HEK293 (cell line): ENCODE measurements around the gene VILL.

ENCODE experiments used
- GLI2 ChIP-seq: fragments of 450-650 bp; formaldehyde crosslinking; IDR thresholded peaks from 2 replicates; pipeline ENCODE4; 2017; ENCODE audit warnings: missing biosample characterization, missing genetic modification characterization, low read depth, borderline replicate concordance
- KLF9 ChIP-seq: fragments of 450-650 bp; formaldehyde crosslinking; IDR thresholded peaks from 2 replicates; pipeline ENCODE4 v1.5.1; 2016; ENCODE audit warnings: missing biosample characterization, missing genetic modification characterization, low read depth
- MYNN ChIP-seq: fragments of 450-650 bp; formaldehyde crosslinking; IDR thresholded peaks from 2 replicates; pipeline ENCODE4 v1.5.1; 2016; ENCODE audit warnings: missing biosample characterization, missing genetic modification characterization, borderline replicate concordance
- ZBTB7A ChIP-seq: fragments of 450-650 bp; formaldehyde crosslinking; IDR thresholded peaks from 2 replicates; pipeline ENCODE4 v1.5.1; 2016; ENCODE audit warnings: low read depth, missing biosample characterization, missing genetic modification characterization
- ZNF138 ChIP-seq: fragments of 450-650 bp; formaldehyde crosslinking; IDR thresholded peaks from 2 replicates; pipeline ENCODE4 v1.5.1; 2016; ENCODE audit warnings: missing biosample characterization, missing genetic modification characterization, borderline replicate concordance
- ZNF19 ChIP-seq: fragments of 450-650 bp; formaldehyde crosslinking; IDR thresholded peaks from 2 replicates; pipeline ENCODE4; 2016; ENCODE audit warnings: missing biosample characterization, missing genetic modification characterization, low read depth
- ZNF266 ChIP-seq: fragments of 450-650 bp; formaldehyde crosslinking; IDR thresholded peaks from 2 replicates; pipeline ENCODE4 v1.5.1; 2016; ENCODE audit warnings: missing biosample characterization, missing genetic modification characterization, low read depth
- ZNF274 ChIP-seq, 2 experiments: fragments of 200-500 bp in 1 of 2; fragments of 450-650 bp in 1 of 2; sonication (Bioruptor generic) in 1 of 2; formaldehyde crosslinking in 1 of 2; IDR thresholded peaks; 2 replicates each; pipeline versions ENCODE4 v1.5.1 to v1.6.1; 2014 to 2016; ENCODE audit warnings: borderline replicate concordance in 1 of 2, inconsistent platforms in 1 of 2, low read length in 1 of 2, missing biosample characterization in 1 of 2, missing genetic modification characterization in 1 of 2
- ZNF302 ChIP-seq: fragments of 450-650 bp; formaldehyde crosslinking; IDR thresholded peaks from 2 replicates; pipeline ENCODE4 v1.5.1; 2016; ENCODE audit warnings: missing biosample characterization, missing genetic modification characterization, low read depth
- TF ChIP-seq, protein P1 (sequence below): fragments of 450-650 bp; formaldehyde crosslinking; IDR thresholded peaks from 2 replicates; pipeline ENCODE4 v1.5.1; 2016; ENCODE audit warnings: missing biosample characterization, missing genetic modification characterization
- TF ChIP-seq, protein P2 (sequence below): fragments of 450-650 bp; formaldehyde crosslinking; IDR thresholded peaks from 2 replicates; pipeline ENCODE4 v1.5.1; 2016; ENCODE audit warnings: missing biosample characterization, missing genetic modification characterization
- TF ChIP-seq, protein P3 (sequence below): fragments of 450-650 bp; formaldehyde crosslinking; IDR thresholded peaks from 2 replicates; pipeline ENCODE4 v1.5.1; 2016; ENCODE audit warnings: missing biosample characterization, missing genetic modification characterization
- TF ChIP-seq, protein P4 (sequence below): fragments of 450-650 bp; formaldehyde crosslinking; IDR thresholded peaks from 2 replicates; pipeline ENCODE4 v1.5.1; 2016; ENCODE audit warnings: missing biosample characterization, missing genetic modification characterization

DNA sequence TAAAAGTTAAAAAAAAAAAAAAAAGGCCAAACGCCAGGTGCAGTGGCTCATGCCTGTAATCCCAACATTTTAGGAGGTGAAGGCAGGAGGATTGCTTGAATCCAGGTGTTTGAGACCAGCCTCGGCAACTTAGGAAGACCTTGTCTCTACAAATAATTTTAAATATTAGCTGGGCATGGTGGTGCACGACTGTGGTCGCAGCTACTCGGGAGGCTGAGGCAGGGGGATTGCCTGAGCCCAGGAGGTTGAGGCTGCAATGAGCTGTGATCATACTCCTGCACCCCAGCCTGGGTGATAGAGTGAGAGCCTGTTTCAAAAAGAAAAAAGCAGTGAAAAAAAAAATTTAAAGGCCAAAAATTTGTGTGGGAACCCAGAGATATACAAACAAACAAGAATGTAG lies 45.7 kb downstream of the VILL start:
- TF ChIP-seq, protein P1, sequence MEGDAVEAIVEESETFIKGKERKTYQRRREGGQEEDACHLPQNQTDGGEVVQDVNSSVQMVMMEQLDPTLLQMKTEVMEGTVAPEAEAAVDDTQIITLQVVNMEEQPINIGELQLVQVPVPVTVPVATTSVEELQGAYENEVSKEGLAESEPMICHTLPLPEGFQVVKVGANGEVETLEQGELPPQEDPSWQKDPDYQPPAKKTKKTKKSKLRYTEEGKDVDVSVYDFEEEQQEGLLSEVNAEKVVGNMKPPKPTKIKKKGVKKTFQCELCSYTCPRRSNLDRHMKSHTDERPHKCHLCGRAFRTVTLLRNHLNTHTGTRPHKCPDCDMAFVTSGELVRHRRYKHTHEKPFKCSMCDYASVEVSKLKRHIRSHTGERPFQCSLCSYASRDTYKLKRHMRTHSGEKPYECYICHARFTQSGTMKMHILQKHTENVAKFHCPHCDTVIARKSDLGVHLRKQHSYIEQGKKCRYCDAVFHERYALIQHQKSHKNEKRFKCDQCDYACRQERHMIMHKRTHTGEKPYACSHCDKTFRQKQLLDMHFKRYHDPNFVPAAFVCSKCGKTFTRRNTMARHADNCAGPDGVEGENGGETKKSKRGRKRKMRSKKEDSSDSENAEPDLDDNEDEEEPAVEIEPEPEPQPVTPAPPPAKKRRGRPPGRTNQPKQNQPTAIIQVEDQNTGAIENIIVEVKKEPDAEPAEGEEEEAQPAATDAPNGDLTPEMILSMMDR (tag by site-specific recombination): no peak
- TF ChIP-seq ZBTB7A (tag by site-specific recombination): no peak
- TF ChIP-seq, protein P2, sequence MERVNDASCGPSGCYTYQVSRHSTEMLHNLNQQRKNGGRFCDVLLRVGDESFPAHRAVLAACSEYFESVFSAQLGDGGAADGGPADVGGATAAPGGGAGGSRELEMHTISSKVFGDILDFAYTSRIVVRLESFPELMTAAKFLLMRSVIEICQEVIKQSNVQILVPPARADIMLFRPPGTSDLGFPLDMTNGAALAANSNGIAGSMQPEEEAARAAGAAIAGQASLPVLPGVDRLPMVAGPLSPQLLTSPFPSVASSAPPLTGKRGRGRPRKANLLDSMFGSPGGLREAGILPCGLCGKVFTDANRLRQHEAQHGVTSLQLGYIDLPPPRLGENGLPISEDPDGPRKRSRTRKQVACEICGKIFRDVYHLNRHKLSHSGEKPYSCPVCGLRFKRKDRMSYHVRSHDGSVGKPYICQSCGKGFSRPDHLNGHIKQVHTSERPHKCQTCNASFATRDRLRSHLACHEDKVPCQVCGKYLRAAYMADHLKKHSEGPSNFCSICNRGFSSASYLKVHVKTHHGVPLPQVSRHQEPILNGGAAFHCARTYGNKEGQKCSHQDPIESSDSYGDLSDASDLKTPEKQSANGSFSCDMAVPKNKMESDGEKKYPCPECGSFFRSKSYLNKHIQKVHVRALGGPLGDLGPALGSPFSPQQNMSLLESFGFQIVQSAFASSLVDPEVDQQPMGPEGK: no peak
- TF ChIP-seq ZNF274 (IDR thresholded peaks at IDR 0.05; ENCODE audit: low read length): no peak
- no peak for TF ChIP-seq ZNF274 (tag by site-specific recombination; IDR thresholded peaks at IDR 0.05; ENCODE audit: borderline replicate concordance)
- TF ChIP-seq ZNF138 (tag by site-specific recombination): no peak
- no peak for TF ChIP-seq KLF9
- no peak for TF ChIP-seq ZNF302 (tag by site-specific recombination)
- TF ChIP-seq, protein P3, sequence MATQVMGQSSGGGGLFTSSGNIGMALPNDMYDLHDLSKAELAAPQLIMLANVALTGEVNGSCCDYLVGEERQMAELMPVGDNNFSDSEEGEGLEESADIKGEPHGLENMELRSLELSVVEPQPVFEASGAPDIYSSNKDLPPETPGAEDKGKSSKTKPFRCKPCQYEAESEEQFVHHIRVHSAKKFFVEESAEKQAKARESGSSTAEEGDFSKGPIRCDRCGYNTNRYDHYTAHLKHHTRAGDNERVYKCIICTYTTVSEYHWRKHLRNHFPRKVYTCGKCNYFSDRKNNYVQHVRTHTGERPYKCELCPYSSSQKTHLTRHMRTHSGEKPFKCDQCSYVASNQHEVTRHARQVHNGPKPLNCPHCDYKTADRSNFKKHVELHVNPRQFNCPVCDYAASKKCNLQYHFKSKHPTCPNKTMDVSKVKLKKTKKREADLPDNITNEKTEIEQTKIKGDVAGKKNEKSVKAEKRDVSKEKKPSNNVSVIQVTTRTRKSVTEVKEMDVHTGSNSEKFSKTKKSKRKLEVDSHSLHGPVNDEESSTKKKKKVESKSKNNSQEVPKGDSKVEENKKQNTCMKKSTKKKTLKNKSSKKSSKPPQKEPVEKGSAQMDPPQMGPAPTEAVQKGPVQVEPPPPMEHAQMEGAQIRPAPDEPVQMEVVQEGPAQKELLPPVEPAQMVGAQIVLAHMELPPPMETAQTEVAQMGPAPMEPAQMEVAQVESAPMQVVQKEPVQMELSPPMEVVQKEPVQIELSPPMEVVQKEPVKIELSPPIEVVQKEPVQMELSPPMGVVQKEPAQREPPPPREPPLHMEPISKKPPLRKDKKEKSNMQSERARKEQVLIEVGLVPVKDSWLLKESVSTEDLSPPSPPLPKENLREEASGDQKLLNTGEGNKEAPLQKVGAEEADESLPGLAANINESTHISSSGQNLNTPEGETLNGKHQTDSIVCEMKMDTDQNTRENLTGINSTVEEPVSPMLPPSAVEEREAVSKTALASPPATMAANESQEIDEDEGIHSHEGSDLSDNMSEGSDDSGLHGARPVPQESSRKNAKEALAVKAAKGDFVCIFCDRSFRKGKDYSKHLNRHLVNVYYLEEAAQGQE (tag by site-specific recombination): no peak
- TF ChIP-seq GLI2 (tag by site-specific recombination): no peak
- no peak for TF ChIP-seq ZNF19 (tag by site-specific recombination)
- TF ChIP-seq, protein P4, sequence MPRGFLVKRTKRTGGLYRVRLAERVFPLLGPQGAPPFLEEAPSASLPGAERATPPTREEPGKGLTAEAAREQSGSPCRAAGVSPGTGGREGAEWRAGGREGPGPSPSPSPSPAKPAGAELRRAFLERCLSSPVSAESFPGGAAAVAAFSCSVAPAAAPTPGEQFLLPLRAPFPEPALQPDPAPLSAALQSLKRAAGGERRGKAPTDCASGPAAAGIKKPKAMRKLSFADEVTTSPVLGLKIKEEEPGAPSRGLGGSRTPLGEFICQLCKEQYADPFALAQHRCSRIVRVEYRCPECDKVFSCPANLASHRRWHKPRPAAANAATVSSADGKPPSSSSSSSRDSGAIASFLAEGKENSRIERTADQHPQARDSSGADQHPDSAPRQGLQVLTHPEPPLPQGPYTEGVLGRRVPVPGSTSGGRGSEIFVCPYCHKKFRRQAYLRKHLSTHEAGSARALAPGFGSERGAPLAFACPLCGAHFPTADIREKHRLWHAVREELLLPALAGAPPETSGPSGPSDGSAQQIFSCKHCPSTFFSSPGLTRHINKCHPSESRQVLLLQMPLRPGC (tag by site-specific recombination): no peak
- TF ChIP-seq ZNF266: no peak
- TF ChIP-seq MYNN (tag by site-specific recombination): no peak
